Measurements from ENCODE around the gene DNAJC12.

The DNAJC12 gene

GRCh38 chr10:67760272-67760671, 77.7 kb downstream of the DNAJC12 start:
- no peak for DNase-seq
